Measurements from ENCODE around the gene ZEB2. TPM values are rescaled to one million over a fixed set of nuclear protein-coding genes. Genes with fewer than 3 reads are reported as not detected.

The ZEB2 gene
- total and polyA plus RNA-seq, 2 donors (not counting 3 experiments of a cell fraction or from before 2014, with no cell fraction given), result 17.9 to 49.6 TPM

DNA sequence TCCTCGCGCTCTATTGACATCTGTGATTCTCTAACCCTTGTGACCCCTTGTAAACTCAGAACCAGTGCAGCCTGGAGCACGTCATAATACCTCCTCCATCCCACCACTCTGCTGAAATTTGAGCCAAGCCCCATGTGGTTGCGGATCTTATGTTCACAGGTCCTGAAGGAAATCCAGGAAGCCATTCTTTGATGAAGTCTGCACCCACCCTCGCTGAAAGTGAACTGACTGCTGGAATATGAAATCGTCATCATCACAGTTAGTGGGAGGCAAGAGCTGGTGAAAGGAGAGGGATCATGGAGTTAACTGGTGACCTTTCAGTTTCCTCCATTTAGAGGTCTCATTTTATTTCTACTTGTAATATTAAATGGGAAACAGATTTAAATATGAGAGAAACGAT, 21.6 kb downstream of the ZEB2 start:
- no peak for FAIRE-seq
- H3K79me2 ChIP-seq (ENCODE audit: control insufficient read depth, insufficient read depth, low read length), result peaks cover 37% of the 10 kb centered on the region

DNA sequence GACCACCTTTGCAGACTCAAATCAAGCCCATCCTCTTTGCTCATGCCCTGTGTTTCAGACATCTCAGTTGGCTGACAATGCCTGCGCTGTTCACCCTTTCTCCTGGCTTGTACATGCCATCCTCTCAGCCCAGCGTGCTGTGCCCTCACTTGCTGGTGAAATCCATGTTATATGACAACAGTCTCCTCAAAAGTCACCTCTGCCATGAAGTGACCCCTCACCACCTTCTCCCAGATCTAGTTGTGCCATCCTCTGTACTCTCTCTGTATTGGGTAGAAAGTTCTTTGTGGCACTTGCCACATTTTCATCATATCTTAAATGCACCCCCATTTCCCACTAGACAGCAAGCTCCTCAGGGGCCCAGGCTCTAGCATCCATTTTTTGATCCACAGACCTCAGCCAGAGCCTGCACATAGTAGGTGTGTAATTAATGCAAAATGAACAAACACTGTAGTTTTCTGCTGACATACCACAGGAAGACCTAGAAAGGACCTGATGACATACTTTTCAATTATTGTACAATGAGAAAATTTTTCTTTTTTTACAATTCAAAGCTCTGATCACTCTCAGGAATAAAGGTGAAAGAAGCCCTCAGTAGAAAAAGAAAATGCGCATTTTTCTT, 22.8 kb downstream of the ZEB2 start:
- no peak overlapping the region for H3K27ac ChIP-seq (ENCODE audit: insufficient read depth, low read depth, low read length)
- no peaks in the 10 kb centered on the region for H4K20me1 ChIP-seq (replicated peaks; ENCODE audit: control insufficient read depth, extremely low read depth, insufficient read depth, low read length)
- no peaks in the 10 kb centered on the region for H3K27me3 ChIP-seq (ENCODE audit: control insufficient read depth in 2 of 2, insufficient read depth in 2 of 2, low read length in 2 of 2)
- ChIA-PET POLR2A (no interaction called here), CTCF (interaction anchor here (1.1 to 2.1 kb wide), 2 partner anchors 11 to 17 kb away, joined by 3 to 6 read pairs; no protein-coding TSS in a partner anchor)
- TF ChIP-seq MAX (IDR thresholded peaks at IDR 0.05; ENCODE audit: insufficient read depth, insufficient read length) (no peak), JUN (IDR thresholded peaks at IDR 0.05; ENCODE audit: borderline replicate concordance, insufficient read depth, insufficient read length, low read depth) (no peak), MYC (IDR thresholded peaks at IDR 0.05; ENCODE audit: low read depth, low read length) (no peak), POLR2A (IDR thresholded peaks at IDR 0.05; ENCODE audit: low read depth, low read length) (no peak), EZH2 (IDR thresholded peaks at IDR 0.05; ENCODE audit: borderline replicate concordance, low read depth, low read length, severe bottlenecking) (no peak), FOS (IDR thresholded peaks at IDR 0.05; ENCODE audit: borderline replicate concordance, insufficient read depth, low read length) (no peak), GATA2 (IDR thresholded peaks at IDR 0.05; ENCODE audit: insufficient read depth, insufficient read length, low read depth, low read length) (no peak), POLR2AphosphoS5 (IDR thresholded peaks at IDR 0.05; ENCODE audit: insufficient read depth, low read depth, low read length) (no peak)
- TF ChIP-seq, protein P1, sequence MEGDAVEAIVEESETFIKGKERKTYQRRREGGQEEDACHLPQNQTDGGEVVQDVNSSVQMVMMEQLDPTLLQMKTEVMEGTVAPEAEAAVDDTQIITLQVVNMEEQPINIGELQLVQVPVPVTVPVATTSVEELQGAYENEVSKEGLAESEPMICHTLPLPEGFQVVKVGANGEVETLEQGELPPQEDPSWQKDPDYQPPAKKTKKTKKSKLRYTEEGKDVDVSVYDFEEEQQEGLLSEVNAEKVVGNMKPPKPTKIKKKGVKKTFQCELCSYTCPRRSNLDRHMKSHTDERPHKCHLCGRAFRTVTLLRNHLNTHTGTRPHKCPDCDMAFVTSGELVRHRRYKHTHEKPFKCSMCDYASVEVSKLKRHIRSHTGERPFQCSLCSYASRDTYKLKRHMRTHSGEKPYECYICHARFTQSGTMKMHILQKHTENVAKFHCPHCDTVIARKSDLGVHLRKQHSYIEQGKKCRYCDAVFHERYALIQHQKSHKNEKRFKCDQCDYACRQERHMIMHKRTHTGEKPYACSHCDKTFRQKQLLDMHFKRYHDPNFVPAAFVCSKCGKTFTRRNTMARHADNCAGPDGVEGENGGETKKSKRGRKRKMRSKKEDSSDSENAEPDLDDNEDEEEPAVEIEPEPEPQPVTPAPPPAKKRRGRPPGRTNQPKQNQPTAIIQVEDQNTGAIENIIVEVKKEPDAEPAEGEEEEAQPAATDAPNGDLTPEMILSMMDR (IDR thresholded peaks at IDR 0.05; ENCODE audit: extremely low read depth in 1 of 2, insufficient read depth in 1 of 2, low read depth in 1 of 2, low read length in 2 of 2), result no peak
- no peak overlapping the region for H3K9ac ChIP-seq (replicated peaks; ENCODE audit: extremely low read depth, insufficient read depth, low read length)
- no peak overlapping the region for H3K4me3 ChIP-seq (replicated peaks in 1 of 3; ENCODE audit: insufficient read depth in 1 of 3, low read depth in 1 of 3, low read length in 3 of 3)
- H3K4me1 ChIP-seq (ENCODE audit: control insufficient read depth, extremely low read depth, insufficient read depth, low read length), result no peaks in the 10 kb centered on the region
- DNase-seq (ENCODE audit: low read depth, low spot score), result no peak
- FAIRE-seq, result no peak
- no peak overlapping the region for H3K4me2 ChIP-seq (ENCODE audit: insufficient read depth, low read length)
- no peaks in the 10 kb centered on the region for H3K9me1 ChIP-seq (replicated peaks; ENCODE audit: control insufficient read depth, extremely low read depth, insufficient read depth, low read length)
- H3K79me2 ChIP-seq (ENCODE audit: control insufficient read depth, insufficient read depth, low read length), result peaks cover 42% of the 10 kb centered on the region
- no TSS peak for BruUV-seq (replicated peaks)
- dilution Hi-C loops (cut with MboI; ENCODE audit: extremely low pct_ligation_motif_present, low sequenced_read_pairs), result no loop called here
- no peak overlapping the region for H2AFZ ChIP-seq (ENCODE audit: low read depth, low read length)
- intact Hi-C loops (cut with micrococcal nuclease), result no loop called here
- peaks cover 0 to 5% of the 10 kb centered on the region in 2 experiments for H3K36me3 ChIP-seq (ENCODE audit: control insufficient read depth in 2 of 2, extremely low read depth in 1 of 2, insufficient read depth in 2 of 2, low read length in 2 of 2)
- H3K9me3 ChIP-seq (replicated peaks; ENCODE audit: control insufficient read depth, insufficient read depth, low read length), result no peaks in the 10 kb centered on the region

More for the DNA sequence above, 21.6 kb downstream of the ZEB2 start:
- no peak for DNase-seq (ENCODE audit: low read depth, low spot score)
- Histone ChIP-seq H3K9me3 (replicated peaks; ENCODE audit: control insufficient read depth, insufficient read depth, low read length) (no peaks in the 10 kb centered on the region), H3K4me3 (replicated peaks in 1 of 3; ENCODE audit: insufficient read depth in 1 of 3, low read depth in 1 of 3, low read length in 3 of 3) (no peak overlapping the region), H4K20me1 (replicated peaks; ENCODE audit: control insufficient read depth, extremely low read depth, insufficient read depth, low read length) (no peaks in the 10 kb centered on the region), H3K4me1 (ENCODE audit: control insufficient read depth, extremely low read depth, insufficient read depth, low read length) (no peaks in the 10 kb centered on the region), H2AFZ (ENCODE audit: low read depth, low read length) (no peak overlapping the region), H3K9ac (replicated peaks; ENCODE audit: extremely low read depth, insufficient read depth, low read length) (no peak overlapping the region), H3K9me1 (replicated peaks; ENCODE audit: control insufficient read depth, extremely low read depth, insufficient read depth, low read length) (no peaks in the 10 kb centered on the region), H3K27ac (ENCODE audit: insufficient read depth, low read depth, low read length) (no peak overlapping the region), H3K36me3 (ENCODE audit: control insufficient read depth in 2 of 2, extremely low read depth in 1 of 2, insufficient read depth in 2 of 2, low read length in 2 of 2) (peaks cover 0 to 5% of the 10 kb centered on the region in 2 experiments), H3K4me2 (ENCODE audit: insufficient read depth, low read length) (no peak overlapping the region), H3K27me3 (ENCODE audit: control insufficient read depth in 2 of 2, insufficient read depth in 2 of 2, low read length in 2 of 2) (no peaks in the 10 kb centered on the region)
- dilution Hi-C loops (cut with MboI; ENCODE audit: extremely low pct_ligation_motif_present, low sequenced_read_pairs), result no loop called here
- ChIA-PET CTCF (interaction anchor here (1.1 to 2.1 kb wide), 2 partner anchors 10 to 18 kb away, joined by 3 to 6 read pairs; no protein-coding TSS in a partner anchor), POLR2A (no interaction called here)
- intact Hi-C loops (cut with micrococcal nuclease), result no loop called here
- no peak for TF ChIP-seq POLR2AphosphoS5 (IDR thresholded peaks at IDR 0.05; ENCODE audit: insufficient read depth, low read depth, low read length)
- BruUV-seq (replicated peaks), result no TSS peak

All from endothelial cell of umbilical vein (primary cell).